HG03354 (cell line): ENCODE results near the gene ZNF516.
"Not testable (repeated sequence)": the region's sequence is repeated elsewhere in the genome, so short reads cannot be mapped to it uniquely, and the experiment has no call there.

ENCODE experiments used
- ATAC-seq: cut with Tn5 transposase; IDR thresholded peaks from one replicate; pipeline ENCODE4 v1.9.1; 2021; ENCODE audit warnings: mild to moderate bottlenecking; ENCODE audit not compliant: unreplicated experiment, poor library complexity, severe bottlenecking

Gene ZNF516

GRCh38 chr18:76495006-76495370 lies at the start of gene ZNF516:
ZNF516 (minus strand) TSS chr18:76495242; CDS start chr18:76443054, 52,188 bp downstream.
- peak; percentile 16 for ATAC-seq

GRCh38 chr18:76538846-76539245 lies 43.8 kb upstream of the ZNF516 start:
- no peak for ATAC-seq

GRCh38 chr18:76537621-76538020 lies 42.6 kb upstream of the ZNF516 start:
- ATAC-seq = no peak

- not testable (repeated sequence) for ATAC-seq
Observed at GRCh38 chr18:76536593-76536992, 41.6 kb upstream of the ZNF516 start.

- ATAC-seq = no peak
Observed at GRCh38 chr18:76532875-76533274, 37.8 kb upstream of the ZNF516 start.

- no peak for ATAC-seq
Observed at GRCh38 chr18:76530846-76531245, 35.8 kb upstream of the ZNF516 start.

GRCh38 chr18:76530391-76530790 lies 35.3 kb upstream of the ZNF516 start:
- ATAC-seq = no peak

GRCh38 chr18:76529433-76529811 lies 34.4 kb upstream of the ZNF516 start:
- ATAC-seq = no peak

- ATAC-seq = peak; percentile 72
Observed at GRCh38 chr18:76528477-76529432, 33.7 kb upstream of the ZNF516 start.

GRCh38 chr18:76525911-76526310 lies 30.9 kb upstream of the ZNF516 start:
- ATAC-seq = no peak

- no peak for ATAC-seq
Observed at GRCh38 chr18:76524900-76525698, 30.1 kb upstream of the ZNF516 start.

GRCh38 chr18:76524477-76524876 lies 29.4 kb upstream of the ZNF516 start:
- ATAC-seq = no peak

- no peak for ATAC-seq
Observed at GRCh38 chr18:76522551-76522950, 27.5 kb upstream of the ZNF516 start.

GRCh38 chr18:76522122-76522503 lies 27.1 kb upstream of the ZNF516 start:
- ATAC-seq = no peak

- ATAC-seq = no peak
Observed at GRCh38 chr18:76521417-76522121, 26.5 kb upstream of the ZNF516 start.

GRCh38 chr18:76518860-76519538 lies 24.0 kb upstream of the ZNF516 start:
- ATAC-seq = no peak

- ATAC-seq = no peak
Observed at GRCh38 chr18:76518123-76518859, 23.2 kb upstream of the ZNF516 start.

- no peak for ATAC-seq
Observed at GRCh38 chr18:76515576-76515975, 20.5 kb upstream of the ZNF516 start.

- no peak for ATAC-seq
Observed at GRCh38 chr18:76514573-76514972, 19.5 kb upstream of the ZNF516 start.
